WTC11 (cell line): ENCODE data around the gene RUVBL1. TPM values are rescaled to one million over a fixed set of nuclear protein-coding genes. Genes with fewer than 3 reads are reported as not detected.

Experiments used
- ATAC-seq: fragments of 200-7000 bp; cut with Tn5 transposase; 2 replicates; pipeline ENCODE4 v1.10.0; 2021; ENCODE audit warnings: mild to moderate bottlenecking, moderate library complexity
- CTCF ChIA-PET: fragments of 300-600 bp; sonication (Branson Sonifier 250); formaldehyde crosslinking; loops from one replicate; lab custom pipeline; 2021; ENCODE audit warnings: antibody characterized with exemption; lab: Charles Lee
- POLR2A ChIA-PET: fragments of 350-600 bp; sonication (Branson Sonifier 250); formaldehyde crosslinking; loops from one replicate; lab custom pipeline; 2021; ENCODE audit warnings: antibody characterized with exemption; lab: Charles Lee
- DNase-seq: peaks from one replicate; pipeline ENCODE4 v3.0.0; 2021; ENCODE audit warnings: low spot score
- H3K27ac Mint-ChIP-seq: 2 replicates; pipeline ENCODE4 v1.8.0; 2021; ENCODE audit warnings: mixed read lengths
- H3K27me3 Mint-ChIP-seq: 2 replicates; pipeline ENCODE4 v1.8.0; 2021; ENCODE audit warnings: low read depth, mild to moderate bottlenecking, moderate library complexity, mixed read lengths
- H3K36me3 Mint-ChIP-seq: 2 replicates; pipeline ENCODE4 v1.8.0; 2021; ENCODE audit warnings: mixed read lengths
- H3K4me1 Mint-ChIP-seq: 2 replicates; pipeline ENCODE4 v1.8.0; 2022; ENCODE audit warnings: mixed read lengths
- H3K4me3 Mint-ChIP-seq: 2 replicates; pipeline ENCODE4 v1.8.0; 2021; ENCODE audit warnings: mild to moderate bottlenecking, moderate library complexity, mixed read lengths
- H3K9me3 Mint-ChIP-seq: 2 replicates; pipeline ENCODE4 v1.8.0; 2021; ENCODE audit warnings: mixed read lengths
- AFF4 ChIP-seq: sonication (generic); formaldehyde crosslinking; IDR thresholded peaks from 2 replicates; pipeline ENCODE4 v1.8.1; 2023; ENCODE audit warnings: mild to moderate bottlenecking, missing genetic modification reagents, borderline replicate concordance
- AR ChIP-seq: fragments of 250-450 bp; sonication (Bioruptor Pico); IDR thresholded peaks from 2 replicates; pipeline ENCODE4 v1.9.0; 2021; ENCODE audit warnings: mild to moderate bottlenecking
- E2F1 ChIP-seq: sonication (generic); formaldehyde crosslinking; IDR thresholded peaks from 2 replicates; pipeline ENCODE4 v1.8.0; 2022; ENCODE audit warnings: mild to moderate bottlenecking, missing genetic modification reagents
- E2F4 ChIP-seq: sonication (generic); formaldehyde crosslinking; IDR thresholded peaks from 2 replicates; pipeline ENCODE4 v1.8.1; 2022; ENCODE audit warnings: low read depth, mild to moderate bottlenecking, moderate library complexity, missing genetic modification reagents, borderline replicate concordance
- ETV6 ChIP-seq: sonication (generic); formaldehyde crosslinking; IDR thresholded peaks from 2 replicates; pipeline ENCODE4 v1.8.1; 2022; ENCODE audit warnings: mild to moderate bottlenecking, missing genetic modification reagents
- GTF2I ChIP-seq: fragments of 250-450 bp; sonication (Bioruptor Pico); conservative IDR thresholded peaks from 2 replicates; pipeline ENCODE4 v1.4.0; 2021; ENCODE audit warnings: mild to moderate bottlenecking
- HMGA2 ChIP-seq: fragments of 250-450 bp; sonication (Bioruptor Pico); IDR thresholded peaks from 2 replicates; pipeline ENCODE4 v1.4.0; 2021; ENCODE audit warnings: mild to moderate bottlenecking, moderate library complexity
- NFATC4 ChIP-seq: fragments of 250-450 bp; sonication (Bioruptor Pico); IDR thresholded peaks from 2 replicates; pipeline ENCODE4 v1.9.0; 2021; ENCODE audit warnings: mild to moderate bottlenecking
- NR1H2 ChIP-seq: sonication (generic); formaldehyde crosslinking; IDR thresholded peaks from 2 replicates; pipeline ENCODE4 v1.9.0; 2021; ENCODE audit warnings: mild to moderate bottlenecking, moderate library complexity, missing genetic modification reagents
- RORB ChIP-seq: fragments of 250-450 bp; sonication (Bioruptor Pico); IDR thresholded peaks from 2 replicates; pipeline ENCODE4 v1.9.0; 2021; ENCODE audit warnings: mild to moderate bottlenecking
- TEAD1 ChIP-seq: sonication (generic); formaldehyde crosslinking; IDR thresholded peaks from 2 replicates; pipeline ENCODE4 v1.8.0; 2022; ENCODE audit warnings: mild to moderate bottlenecking, missing genetic modification reagents
- ZBTB21 ChIP-seq: sonication (generic); formaldehyde crosslinking; IDR thresholded peaks from 2 replicates; pipeline ENCODE4 v1.8.1; 2023; ENCODE audit warnings: mild to moderate bottlenecking, missing genetic modification reagents, borderline replicate concordance
- ZMAT4 ChIP-seq: fragments of 250-450 bp; sonication (Bioruptor Pico); IDR thresholded peaks from 2 replicates; pipeline ENCODE4 v1.9.0; 2021; ENCODE audit warnings: mild to moderate bottlenecking
- ZNF138 ChIP-seq: sonication (generic); formaldehyde crosslinking; conservative IDR thresholded peaks from 2 replicates; pipeline ENCODE4 v1.8.1; 2022; ENCODE audit warnings: mild to moderate bottlenecking, moderate library complexity, missing genetic modification reagents
- ZNF232 ChIP-seq: sonication (generic); formaldehyde crosslinking; IDR thresholded peaks from 2 replicates; pipeline ENCODE4 v1.8.0; 2022; ENCODE audit warnings: mild to moderate bottlenecking, missing genetic modification reagents
- ZNF425 ChIP-seq: fragments of 250-450 bp; sonication (Bioruptor Pico); conservative IDR thresholded peaks from 2 replicates; pipeline ENCODE4 v1.9.0; 2021; ENCODE audit warnings: mild to moderate bottlenecking
- total RNA-seq: library from RNA; stranded (reverse); gene quantifications from 3 replicates; pipeline ENCODE4 v1.2.3, GENCODE V29; 2021

The RUVBL1 gene
- total RNA-seq, 1 experiment from 2014 or later = 118 TPM

- no peak for TF ChIP-seq GTF2I (CRISPR knock-in tag)
Observed at GRCh38 chr3:128064962-128065361, 58.6 kb downstream of the RUVBL1 start (continued).

- peaks cover 91% of the 10 kb centered on the region for H3K36me3 Mint-ChIP-seq
- H3K9me3 Mint-ChIP-seq = no peaks in the 10 kb centered on the region
- H3K4me1 Mint-ChIP-seq = peaks cover 4% of the 10 kb centered on the region; the same call in 1 of the 2 replicates
- CTCF ChIA-PET = interaction anchor here (1.9 kb wide), 1 partner anchor 12 kb away, joined by 4 read pairs; no protein-coding TSS in a partner anchor
- DNase-seq (no peak), ATAC-seq (no peak)
- no peak overlapping the region for H3K27ac Mint-ChIP-seq
- POLR2A ChIA-PET = no interaction called here
- TF ChIP-seq ZBTB21 (CRISPR knock-in tag) (no peak), NR1H2 (CRISPR knock-in tag) (no peak), ZNF138 (no peak), TEAD1 (CRISPR knock-in tag) (no peak), HMGA2 (CRISPR knock-in tag) (no peak), ZNF232 (no peak), GTF2I (CRISPR knock-in tag) (no peak), E2F4 (CRISPR knock-in tag) (no peak), ZNF425 (CRISPR knock-in tag) (no peak)
- no peaks in the 10 kb centered on the region for H3K27me3 Mint-ChIP-seq
- H3K4me3 Mint-ChIP-seq = no peak overlapping the region
Observed at GRCh38 chr3:128063865-128064264, 59.7 kb downstream of the RUVBL1 start.

GRCh38 chr3:128062033-128062745 lies 61.4 kb downstream of the RUVBL1 start:
- ChIA-PET POLR2A (no interaction called here), CTCF (interaction anchor here (1.9 kb wide), 1 partner anchor 14 kb away, joined by 4 read pairs; no protein-coding TSS in a partner anchor)
- peaks cover 87% of the 10 kb centered on the region for H3K36me3 Mint-ChIP-seq
- DNase-seq (no peak), ATAC-seq (no peak)
- H3K9me3 Mint-ChIP-seq = no peaks in the 10 kb centered on the region
- H3K4me1 Mint-ChIP-seq = peaks cover 4% of the 10 kb centered on the region; the same call in 1 of the 2 replicates
- no peak overlapping the region for H3K4me3 Mint-ChIP-seq
- H3K27ac Mint-ChIP-seq = no peak overlapping the region
- H3K27me3 Mint-ChIP-seq = no peaks in the 10 kb centered on the region
- TF ChIP-seq AFF4 = no peak
- TF ChIP-seq E2F1 (CRISPR knock-in tag) = no peak
- TF ChIP-seq ZMAT4 (CRISPR knock-in tag) = no peak
- TF ChIP-seq ZNF138 = no peak
- TF ChIP-seq ETV6 (CRISPR knock-in tag) = no peak
- no peak for TF ChIP-seq AR (CRISPR knock-in tag)
- no peak for TF ChIP-seq RORB (CRISPR knock-in tag)
- TF ChIP-seq NFATC4 (CRISPR knock-in tag) = no peak
- TF ChIP-seq E2F4 (CRISPR knock-in tag) = no peak
